Calu3 (cell line): ENCODE measurements around the gene DQX1. TPM values are rescaled to one million over a fixed set of nuclear protein-coding genes. Genes with fewer than 3 reads are reported as not detected.
A peak's percentile ranks its signal among the peaks of the same experiment; 100 is the strongest.

Experiments
- BruUV-seq: library from RNA; stranded (reverse); fragments of 400-500 nt; replicated peaks from 2 replicates; lab custom pipeline; 2021; lab: Mats Ljungman, UMichigan
- CTCF ChIA-PET: fragments of 300-600 bp; sonication (Branson Sonifier 250); formaldehyde crosslinking; loops from one replicate; lab custom pipeline; 2022; ENCODE audit warnings: antibody characterized with exemption; lab: Charles Lee
- DNase-seq: peaks from one replicate; pipeline ENCODE4 v3.0.0; 2022
- H3K27ac Mint-ChIP-seq: one replicate; pipeline ENCODE4 v1.8.0; 2022; ENCODE audit warnings: mixed read lengths; ENCODE audit not compliant: unreplicated experiment
- H3K27me3 Mint-ChIP-seq: one replicate; pipeline ENCODE4 v1.8.0; 2022; ENCODE audit warnings: mixed read lengths; ENCODE audit not compliant: unreplicated experiment
- H3K36me3 Mint-ChIP-seq: one replicate; pipeline ENCODE4 v1.8.0; 2022; ENCODE audit warnings: mild to moderate bottlenecking, moderate library complexity, mixed read lengths; ENCODE audit not compliant: insufficient read depth, unreplicated experiment
- H3K4me1 Mint-ChIP-seq: one replicate; pipeline ENCODE4 v1.8.0; 2022; ENCODE audit warnings: mild to moderate bottlenecking, low read depth, mixed read lengths; ENCODE audit not compliant: unreplicated experiment
- H3K4me3 Mint-ChIP-seq: one replicate; pipeline ENCODE4 v1.8.0; 2022; ENCODE audit warnings: mild to moderate bottlenecking, low read depth, moderate library complexity, mixed read lengths; ENCODE audit not compliant: unreplicated experiment
- H3K9me3 Mint-ChIP-seq: one replicate; pipeline ENCODE4 v1.8.0; 2022; ENCODE audit warnings: low read depth, mixed read lengths; ENCODE audit not compliant: unreplicated experiment
- intact Hi-C: fragments of 100-400 bp; cut with micrococcal nuclease; formaldehyde crosslinking; loops from one replicate; pipeline ENCODE4 v1.10.0; 2022; ENCODE audit not compliant: unreplicated experiment
- total RNA-seq: library from RNA; stranded (reverse); gene quantifications from 2 replicates; pipeline ENCODE4 v1.2.3, GENCODE V29; 2022
- TF ChIP-seq, protein P1 (sequence below): fragments of 200-600 bp; IDR thresholded peaks from one replicate; pipeline ENCODE4 v1.8.0; 2022; ENCODE audit warnings: antibody characterized with exemption; ENCODE audit not compliant: unreplicated experiment

The DQX1 gene
- total RNA-seq, 1 experiment from 2014 or later: 0.14 TPM

DNA sequence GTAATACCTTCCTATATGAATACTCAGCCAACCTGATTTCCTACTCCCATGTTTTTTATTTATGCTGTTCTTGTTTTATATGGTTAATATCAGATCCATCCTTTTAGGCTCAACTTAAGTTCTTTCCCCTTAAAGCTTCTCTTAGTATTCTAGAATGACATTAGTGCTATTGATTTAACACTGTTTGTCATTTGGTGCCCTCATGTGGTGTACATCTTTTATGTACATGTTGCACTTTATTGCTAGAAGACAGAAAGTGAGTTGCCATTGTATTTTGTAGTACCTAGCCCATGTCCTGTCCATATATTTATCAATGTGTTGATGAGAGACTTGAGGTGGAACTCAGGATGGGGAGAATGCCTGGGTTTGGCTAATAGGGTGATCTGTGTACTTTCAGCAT is 6.2 kb upstream of the DQX1 start:
- H3K36me3 Mint-ChIP-seq: peaks cover 34% of the 10 kb centered on the region
- BruUV-seq: no TSS peak
- TF ChIP-seq, protein P1, sequence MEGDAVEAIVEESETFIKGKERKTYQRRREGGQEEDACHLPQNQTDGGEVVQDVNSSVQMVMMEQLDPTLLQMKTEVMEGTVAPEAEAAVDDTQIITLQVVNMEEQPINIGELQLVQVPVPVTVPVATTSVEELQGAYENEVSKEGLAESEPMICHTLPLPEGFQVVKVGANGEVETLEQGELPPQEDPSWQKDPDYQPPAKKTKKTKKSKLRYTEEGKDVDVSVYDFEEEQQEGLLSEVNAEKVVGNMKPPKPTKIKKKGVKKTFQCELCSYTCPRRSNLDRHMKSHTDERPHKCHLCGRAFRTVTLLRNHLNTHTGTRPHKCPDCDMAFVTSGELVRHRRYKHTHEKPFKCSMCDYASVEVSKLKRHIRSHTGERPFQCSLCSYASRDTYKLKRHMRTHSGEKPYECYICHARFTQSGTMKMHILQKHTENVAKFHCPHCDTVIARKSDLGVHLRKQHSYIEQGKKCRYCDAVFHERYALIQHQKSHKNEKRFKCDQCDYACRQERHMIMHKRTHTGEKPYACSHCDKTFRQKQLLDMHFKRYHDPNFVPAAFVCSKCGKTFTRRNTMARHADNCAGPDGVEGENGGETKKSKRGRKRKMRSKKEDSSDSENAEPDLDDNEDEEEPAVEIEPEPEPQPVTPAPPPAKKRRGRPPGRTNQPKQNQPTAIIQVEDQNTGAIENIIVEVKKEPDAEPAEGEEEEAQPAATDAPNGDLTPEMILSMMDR: no peak
- H3K27me3 Mint-ChIP-seq: peaks cover 18% of the 10 kb centered on the region
- no peaks in the 10 kb centered on the region for H3K9me3 Mint-ChIP-seq
- CTCF ChIA-PET: interaction anchor here (0.7 to 1.9 kb wide), 4 partner anchors 26 to 74 kb away, joined by 3 to 11 read pairs (median 5); partner anchors contain the start of genes CCDC142, TTC31 and WBP1
- DNase-seq: no peak
- H3K4me1 Mint-ChIP-seq: peaks cover 28% of the 10 kb centered on the region
- no peak overlapping the region for H3K27ac Mint-ChIP-seq
- intact Hi-C loops: loop anchor here (1.0 to 10.0 kb wide), 2 partner anchors 49 to 197 kb away; partner anchors contain the start of gene TTC31
- H3K4me3 Mint-ChIP-seq: no peak overlapping the region

DNA sequence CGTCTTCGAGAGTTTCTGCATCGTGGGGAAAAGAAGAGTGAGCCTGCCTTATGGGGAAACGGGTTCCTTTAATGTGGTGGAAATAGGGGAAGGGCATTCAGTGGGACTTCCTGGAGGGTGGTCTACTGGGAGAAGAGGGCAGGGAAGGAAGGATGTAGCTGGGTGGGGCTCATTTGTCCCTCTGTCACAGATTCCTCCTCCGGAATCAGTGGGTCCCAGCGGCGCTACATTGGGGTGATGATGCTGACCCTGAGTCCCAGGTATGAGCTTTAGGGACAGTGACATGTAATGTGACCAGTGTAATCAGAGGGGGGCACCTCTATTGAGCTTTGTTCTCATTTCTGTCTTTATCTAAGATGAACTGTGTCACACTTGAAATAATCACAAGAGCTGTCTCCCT is 5.6 kb upstream of the DQX1 start:
- CTCF ChIA-PET: interaction anchor here (0.7 to 1.9 kb wide), 5 partner anchors 17 to 73 kb away, joined by 3 to 11 read pairs (median 5); partner anchors contain the start of genes CCDC142, TLX2, TTC31 and WBP1
- DNase-seq: no peak
- Mint-ChIP-seq H3K4me1 (peaks cover 28% of the 10 kb centered on the region), H3K36me3 (peaks cover 40% of the 10 kb centered on the region), H3K9me3 (no peaks in the 10 kb centered on the region), H3K27me3 (peaks cover 12% of the 10 kb centered on the region), H3K4me3 (no peak overlapping the region), H3K27ac (no peak overlapping the region)
- intact Hi-C loops: loop anchor here (1.0 to 10.0 kb wide), 2 partner anchors 48 to 197 kb away; partner anchors contain the start of gene TTC31
- TF ChIP-seq, protein P1: no peak
- BruUV-seq: no TSS peak

DNA sequence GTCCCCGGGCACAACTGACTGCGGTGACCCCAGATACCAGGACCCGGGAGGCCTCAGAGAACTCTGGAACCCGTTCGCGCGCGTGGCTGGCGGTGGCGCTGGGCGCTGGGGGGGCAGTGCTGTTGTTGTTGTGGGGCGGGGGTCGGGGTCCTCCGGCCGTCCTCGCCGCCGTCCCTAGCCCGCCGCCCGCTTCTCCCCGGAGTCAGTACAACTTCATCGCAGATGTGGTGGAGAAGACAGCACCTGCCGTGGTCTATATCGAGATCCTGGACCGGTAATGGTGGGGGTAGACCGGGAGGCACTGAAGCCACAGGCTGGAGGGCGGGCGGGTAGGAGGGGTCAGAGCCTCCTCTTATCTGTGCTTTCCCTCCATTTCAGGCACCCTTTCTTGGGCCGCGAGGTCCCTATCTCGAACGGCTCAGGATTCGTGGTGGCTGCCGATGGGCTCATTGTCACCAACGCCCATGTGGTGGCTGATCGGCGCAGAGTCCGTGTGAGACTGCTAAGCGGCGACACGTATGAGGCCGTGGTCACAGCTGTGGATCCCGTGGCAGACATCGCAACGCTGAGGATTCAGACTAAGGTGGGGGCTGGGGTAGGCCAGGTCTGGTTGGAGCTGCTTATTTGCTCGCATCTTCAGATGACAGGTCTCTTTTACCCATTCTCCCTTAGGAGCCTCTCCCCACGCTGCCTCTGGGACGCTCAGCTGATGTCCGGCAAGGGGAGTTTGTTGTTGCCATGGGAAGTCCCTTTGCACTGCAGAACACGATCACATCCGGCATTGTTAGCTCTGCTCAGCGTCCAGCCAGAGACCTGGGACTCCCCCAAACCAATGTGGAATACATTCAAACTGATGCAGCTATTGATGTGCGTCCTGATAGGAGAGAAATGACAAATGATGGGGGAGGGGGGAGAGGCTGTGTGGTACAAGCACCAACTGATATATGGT is 4.5 kb upstream of the DQX1 start:
- intact Hi-C loops: loop anchor here (10.0 kb wide), 1 partner anchor 196 kb away; no protein-coding TSS in a partner anchor
- Mint-ChIP-seq H3K27me3 (peaks cover under 1% of the 10 kb centered on the region), H3K9me3 (no peaks in the 10 kb centered on the region), H3K4me3 (peak overlapping the region; percentile 95), H3K36me3 (peaks cover 46% of the 10 kb centered on the region), H3K4me1 (peaks cover 28% of the 10 kb centered on the region), H3K27ac (no peak overlapping the region)
- CTCF ChIA-PET: interaction anchor here (1.0 to 1.9 kb wide), 4 partner anchors 16 to 196 kb away, joined by 3 to 11 read pairs (median 3); partner anchors contain the start of genes CCDC142, TLX2 and TTC31
- no peak for DNase-seq
- BruUV-seq: no TSS peak
- TF ChIP-seq, protein P1: no peak

DNA sequence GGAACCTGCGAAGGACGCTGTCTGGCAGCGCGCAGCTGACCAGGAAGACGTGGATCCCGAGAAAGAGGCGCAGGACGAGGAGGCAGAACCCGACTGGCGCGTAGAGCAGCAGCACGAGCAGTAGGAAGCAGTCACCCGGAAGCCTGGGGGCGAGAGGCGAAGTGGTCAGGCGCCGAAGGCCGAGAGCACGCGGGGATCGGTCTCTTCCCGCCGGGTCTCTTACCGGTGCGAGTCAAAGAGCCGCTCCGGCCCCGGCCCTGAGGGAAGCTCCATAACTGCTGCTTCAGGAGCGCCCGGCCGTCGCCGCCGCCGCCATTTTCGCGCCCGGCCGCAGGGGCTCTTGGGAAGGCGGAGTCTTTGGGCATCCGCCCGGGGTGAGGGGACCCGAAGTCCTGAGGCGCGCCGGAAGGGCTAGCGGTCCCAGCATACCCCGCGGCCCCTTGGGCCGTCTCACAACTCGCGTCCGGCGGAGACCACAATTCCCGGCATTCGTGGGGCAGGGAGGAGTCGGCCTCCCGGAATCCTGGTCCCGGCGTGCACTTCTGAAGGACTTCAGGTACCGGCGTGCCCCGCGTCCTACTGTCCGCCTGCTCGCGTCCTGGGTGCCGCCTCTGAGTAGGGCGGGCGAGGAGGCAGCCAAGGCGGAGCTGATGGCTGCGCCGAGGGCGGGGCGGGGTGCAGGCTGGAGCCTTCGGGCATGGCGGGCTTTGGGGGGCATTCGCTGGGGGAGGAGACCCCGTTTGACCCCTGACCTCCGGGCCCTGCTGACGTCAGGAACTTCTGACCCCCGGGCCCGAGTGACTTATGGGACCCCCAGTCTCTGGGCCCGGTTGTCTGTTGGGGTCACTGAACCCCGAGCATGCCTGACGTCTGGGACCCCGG is 3.6 kb upstream of the DQX1 start, which contains the start of the genes AUP1 and HTRA2:
TSS of gene AUP1 (minus strand) at position 350 of the 882 bp plus-strand sequence. CDS start at position 273, 77 bp downstream.
TSS of gene HTRA2 (plus strand) at position 577 of the 882 bp plus-strand sequence. CDS start at position 651, 74 bp downstream.
- intact Hi-C loops: loop anchor here (2.0 to 10.0 kb wide), 2 partner anchors 23 to 195 kb away; partner anchors contain the start of gene PCGF1
- H3K9me3 Mint-ChIP-seq: no peaks in the 10 kb centered on the region
- H3K27me3 Mint-ChIP-seq: no peaks in the 10 kb centered on the region
- H3K36me3 Mint-ChIP-seq: peaks cover 46% of the 10 kb centered on the region
- H3K27ac Mint-ChIP-seq: peak within 1 kb of the TSS; percentile 93
- peaks cover 28% of the 10 kb centered on the region for H3K4me1 Mint-ChIP-seq
- BruUV-seq: no TSS peak
- peak; percentile 98 for DNase-seq
- TF ChIP-seq, protein P1: no peak
- peak within 1 kb of the TSS; percentile 95 for H3K4me3 Mint-ChIP-seq
- CTCF ChIA-PET: interaction anchor here (0.5 to 1.3 kb wide), 4 partner anchors 23 to 195 kb away, joined by 3 read pairs; no protein-coding TSS in a partner anchor
